Mesendoderm (in vitro differentiated cells): Measurements from ENCODE around the gene ATXN7L1.

ENCODE experiments used
- DNase-seq: peaks from one replicate; pipeline ENCODE4 v3.0.0; 2013
- H2AK5ac ChIP-seq: 2 replicates; pipeline ENCODE4 v1.6.1; 2013; ENCODE audit warnings: low read length, inconsistent platforms
- H2BK120ac ChIP-seq: 2 replicates; pipeline ENCODE4 v1.6.1; 2013; ENCODE audit warnings: low read depth, mild to moderate bottlenecking, low read length, moderate library complexity, mixed read lengths
- H2BK15ac ChIP-seq: replicated peaks from 2 replicates; pipeline ENCODE4 v1.6.1; 2013; ENCODE audit warnings: low read depth, mild to moderate bottlenecking, moderate library complexity
- H2BK5ac ChIP-seq: 2 replicates; pipeline ENCODE4 v1.6.1; 2013; ENCODE audit warnings: low read length, inconsistent platforms
- H3K18ac ChIP-seq: 2 replicates; pipeline ENCODE4 v1.6.1; 2013; ENCODE audit warnings: mild to moderate bottlenecking, low read length, mixed read lengths
- H3K23ac ChIP-seq: one replicate; pipeline ENCODE4 v1.6.1; 2013; ENCODE audit warnings: low read length
- H3K27ac ChIP-seq: 2 replicates; pipeline ENCODE4 v1.5.1; 2013; ENCODE audit warnings: low read depth, mild to moderate bottlenecking, inconsistent platforms, low read length, moderate library complexity
- H3K27me3 ChIP-seq: 2 replicates; pipeline ENCODE4 v1.6.1; 2013; ENCODE audit warnings: low read length, control low read depth, mild to moderate bottlenecking, inconsistent platforms; ENCODE audit not compliant: insufficient read depth, poor library complexity
- H3K36me3 ChIP-seq: 2 replicates; pipeline ENCODE4 v1.6.1; 2013; ENCODE audit warnings: low read length, inconsistent platforms; ENCODE audit not compliant: control insufficient read depth, insufficient read depth
- H3K4ac ChIP-seq: one replicate; pipeline ENCODE4 v1.6.1; 2013; ENCODE audit warnings: low read depth, mild to moderate bottlenecking, low read length, moderate library complexity
- H3K4me1 ChIP-seq: 2 replicates; pipeline ENCODE4 v1.6.1; 2013; ENCODE audit warnings: low read depth, low read length, inconsistent platforms; ENCODE audit not compliant: control insufficient read depth
- H3K4me2 ChIP-seq: 2 replicates; pipeline ENCODE4 v1.6.1; 2013; ENCODE audit warnings: low read length
- H3K4me3 ChIP-seq: 2 replicates; pipeline ENCODE4 v1.5.1; 2013; ENCODE audit warnings: mild to moderate bottlenecking, low read length
- H3K56ac ChIP-seq: one replicate; pipeline ENCODE4 v1.6.1; 2013; ENCODE audit warnings: low read length
- H3K79me1 ChIP-seq: 2 replicates; pipeline ENCODE4 v1.6.1; 2013; ENCODE audit warnings: low read length, inconsistent platforms
- H3K79me2 ChIP-seq: 2 replicates; pipeline ENCODE4 v1.6.1; 2013; ENCODE audit warnings: mild to moderate bottlenecking, low read length; ENCODE audit not compliant: control insufficient read depth, insufficient read depth
- H3K9ac ChIP-seq: 2 replicates; pipeline ENCODE4 v1.6.1; 2013; ENCODE audit warnings: low read length, inconsistent platforms
- H4K5ac ChIP-seq: one replicate; pipeline ENCODE4 v1.6.1; 2013; ENCODE audit warnings: low read length
- H4K8ac ChIP-seq: one replicate; pipeline ENCODE4 v1.6.1; 2013; ENCODE audit warnings: low read depth, mild to moderate bottlenecking, control low read depth, low read length, moderate library complexity
- WGBS: extraction: QIAGEN DNeasy Blood & Tissue Kit; methylation state at CpG from one replicate; pipeline ENCODE4 v1.1.7; 2013; ENCODE audit warnings: low lambda C conversion rate, missing lambda C conversion rate; ENCODE audit not compliant: insufficient coverage; ENCODE audit errors: extremely low coverage; 5-methylcytosine and 5-hydroxymethylcytosine counted together

ATXN7L1 gene

GRCh38 chr7:105677410-105677730 lies 199.0 kb downstream of the ATXN7L1 start:
- Histone ChIP-seq H3K4me1 (peaks cover 12% of the 10 kb centered on the region), H3K23ac (no peak overlapping the region), H3K4ac (no peak overlapping the region), H2BK5ac (no peak overlapping the region), H4K8ac (no peak overlapping the region), H2BK120ac (no peak overlapping the region), H3K56ac (no peak overlapping the region), H3K27me3 (no peaks in the 10 kb centered on the region), H3K36me3 (no peaks in the 10 kb centered on the region), H2BK15ac (no peak overlapping the region), H3K18ac (no peak overlapping the region), H4K5ac (no peak overlapping the region), H3K4me3 (no peak overlapping the region), H3K79me2 (no peaks in the 10 kb centered on the region), H2AK5ac (no peak overlapping the region), H3K79me1 (no peaks in the 10 kb centered on the region), H3K4me2 (no peak overlapping the region), H3K27ac (no peak overlapping the region), H3K9ac (no peak overlapping the region)
- WGBS = no CpG with 5 or more reads among the region's 4 CpGs
- no peak for DNase-seq

GRCh38 chr7:105675934-105676371 lies 200.4 kb downstream of the ATXN7L1 start:
- no peak overlapping the region for H3K18ac ChIP-seq
- no peak for DNase-seq
- no peak overlapping the region for H3K4me3 ChIP-seq

GRCh38 chr7:105674200-105674920 lies 202.0 kb downstream of the ATXN7L1 start:
- Histone ChIP-seq H3K4me1 (peaks cover 8% of the 10 kb centered on the region), H3K79me1 (no peaks in the 10 kb centered on the region), H3K79me2 (no peaks in the 10 kb centered on the region), H3K18ac (peak overlapping the region; percentile 1), H2AK5ac (peak overlapping the region; percentile 64), H2BK15ac (no peak overlapping the region), H3K4ac (no peak overlapping the region), H3K9ac (no peak overlapping the region), H3K4me3 (no peak overlapping the region), H2BK120ac (no peak overlapping the region), H3K23ac (no peak overlapping the region), H3K4me2 (no peak overlapping the region), H3K27me3 (no peaks in the 10 kb centered on the region), H4K8ac (no peak overlapping the region), H3K27ac (no peak overlapping the region), H3K56ac (no peak overlapping the region), H4K5ac (no peak overlapping the region), H3K36me3 (no peaks in the 10 kb centered on the region), H2BK5ac (no peak overlapping the region)
- DNase-seq = no peak
- WGBS = no CpG with 5 or more reads among the region's 4 CpGs

More at GRCh38 chr7:105675934-105676371, 200.4 kb downstream of the ATXN7L1 start:
- no peak overlapping the region for H2BK15ac ChIP-seq
- no peaks in the 10 kb centered on the region for H3K79me1 ChIP-seq
- H3K79me2 ChIP-seq = no peaks in the 10 kb centered on the region
- peak overlapping the region; percentile 35 for H2AK5ac ChIP-seq
- H3K27ac ChIP-seq = no peak overlapping the region
- H3K4me1 ChIP-seq = peaks cover 12% of the 10 kb centered on the region
- no peak overlapping the region for H4K8ac ChIP-seq
- H3K56ac ChIP-seq = peak overlapping the region; percentile 57
- H3K4ac ChIP-seq = no peak overlapping the region
- H3K4me2 ChIP-seq = no peak overlapping the region
- H2BK120ac ChIP-seq = no peak overlapping the region
- no peak overlapping the region for H3K23ac ChIP-seq
- H3K27me3 ChIP-seq = no peaks in the 10 kb centered on the region
- H4K5ac ChIP-seq = no peak overlapping the region
- no CpG with 5 or more reads among the region's 8 CpGs for WGBS
- H2BK5ac ChIP-seq = peak overlapping the region; percentile 20
- H3K36me3 ChIP-seq = no peaks in the 10 kb centered on the region
- no peak overlapping the region for H3K9ac ChIP-seq

- Histone ChIP-seq H3K4me3 (no peak overlapping the region), H3K27me3 (no peaks in the 10 kb centered on the region), H4K5ac (no peak overlapping the region), H3K18ac (no peak overlapping the region), H3K36me3 (no peaks in the 10 kb centered on the region), H3K9ac (no peak overlapping the region), H4K8ac (no peak overlapping the region), H3K27ac (no peak overlapping the region), H2BK15ac (no peak overlapping the region), H3K79me2 (no peaks in the 10 kb centered on the region), H2AK5ac (peak overlapping the region; percentile 64), H3K23ac (no peak overlapping the region), H3K4me2 (no peak overlapping the region), H3K79me1 (no peaks in the 10 kb centered on the region), H3K4me1 (peaks cover 6% of the 10 kb centered on the region), H2BK120ac (no peak overlapping the region), H3K4ac (no peak overlapping the region), H3K56ac (peak overlapping the region; percentile 12), H2BK5ac (no peak overlapping the region)
- no CpG with 5 or more reads among the region's 7 CpGs for WGBS
- no peak for DNase-seq
Observed at GRCh38 chr7:105673367-105674084, 202.9 kb downstream of the ATXN7L1 start.

- no peaks in the 10 kb centered on the region for H3K79me2 ChIP-seq
Observed at GRCh38 chr7:105672801-105673200, 203.6 kb downstream of the ATXN7L1 start.

More at GRCh38 chr7:105672801-105673200, 203.6 kb downstream of the ATXN7L1 start:
- Histone ChIP-seq H3K56ac (no peak overlapping the region), H3K4me2 (no peak overlapping the region), H3K36me3 (no peaks in the 10 kb centered on the region), H2AK5ac (no peak overlapping the region), H3K23ac (no peak overlapping the region), H2BK5ac (no peak overlapping the region), H3K79me1 (no peaks in the 10 kb centered on the region), H3K27ac (no peak overlapping the region), H4K5ac (no peak overlapping the region), H2BK120ac (no peak overlapping the region), H3K9ac (no peak overlapping the region), H2BK15ac (no peak overlapping the region), H3K4ac (no peak overlapping the region), H4K8ac (no peak overlapping the region), H3K4me1 (peaks cover 6% of the 10 kb centered on the region), H3K27me3 (no peaks in the 10 kb centered on the region), H3K4me3 (no peak overlapping the region), H3K18ac (no peak overlapping the region)
- WGBS = no CpG with 5 or more reads among the region's 2 CpGs
- no peak for DNase-seq
